Measurements from ENCODE around the gene LTA4H.
A peak's percentile ranks its signal among the peaks of the same experiment; 100 is the strongest.
"Not testable (repeated sequence)": the region's sequence is repeated elsewhere in the genome, so short reads cannot be mapped to it uniquely, and the experiment has no call there.

LTA4H gene

DNA sequence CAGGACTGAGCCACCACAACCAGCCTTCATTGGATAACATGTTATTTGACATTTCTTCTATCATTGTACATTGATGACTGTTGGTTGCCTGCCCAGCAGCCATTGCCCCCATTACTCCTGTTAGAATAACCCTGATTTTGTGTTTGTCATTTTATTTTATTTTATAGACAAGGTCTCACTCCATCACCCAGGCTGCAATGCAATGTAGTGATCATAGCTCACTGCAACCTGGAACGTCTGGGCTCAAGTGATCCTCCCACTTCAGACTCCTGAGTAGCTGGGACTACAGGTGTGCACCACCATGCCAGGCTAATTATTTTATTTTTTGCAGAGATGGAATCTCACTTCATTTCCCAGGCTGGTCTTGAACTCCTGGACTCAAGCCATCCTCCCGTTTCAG is 33.2 kb upstream of the LTA4H start:
- Histone ChIP-seq H3K4me3 (replicated peaks; ENCODE audit: low read depth, low read length) (no peak overlapping the region), H3K27me3 (replicated peaks; ENCODE audit: control insufficient read depth, insufficient read depth, low read length) (no peaks in the 10 kb centered on the region), H3K36me3 (ENCODE audit: control insufficient read depth, insufficient read depth, low read length) (no peaks in the 10 kb centered on the region)
- TF ChIP-seq, protein P1, sequence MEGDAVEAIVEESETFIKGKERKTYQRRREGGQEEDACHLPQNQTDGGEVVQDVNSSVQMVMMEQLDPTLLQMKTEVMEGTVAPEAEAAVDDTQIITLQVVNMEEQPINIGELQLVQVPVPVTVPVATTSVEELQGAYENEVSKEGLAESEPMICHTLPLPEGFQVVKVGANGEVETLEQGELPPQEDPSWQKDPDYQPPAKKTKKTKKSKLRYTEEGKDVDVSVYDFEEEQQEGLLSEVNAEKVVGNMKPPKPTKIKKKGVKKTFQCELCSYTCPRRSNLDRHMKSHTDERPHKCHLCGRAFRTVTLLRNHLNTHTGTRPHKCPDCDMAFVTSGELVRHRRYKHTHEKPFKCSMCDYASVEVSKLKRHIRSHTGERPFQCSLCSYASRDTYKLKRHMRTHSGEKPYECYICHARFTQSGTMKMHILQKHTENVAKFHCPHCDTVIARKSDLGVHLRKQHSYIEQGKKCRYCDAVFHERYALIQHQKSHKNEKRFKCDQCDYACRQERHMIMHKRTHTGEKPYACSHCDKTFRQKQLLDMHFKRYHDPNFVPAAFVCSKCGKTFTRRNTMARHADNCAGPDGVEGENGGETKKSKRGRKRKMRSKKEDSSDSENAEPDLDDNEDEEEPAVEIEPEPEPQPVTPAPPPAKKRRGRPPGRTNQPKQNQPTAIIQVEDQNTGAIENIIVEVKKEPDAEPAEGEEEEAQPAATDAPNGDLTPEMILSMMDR (IDR thresholded peaks at IDR 0.05; ENCODE audit: insufficient read depth, low read length, poor library complexity, severe bottlenecking) = no peak
- DNase-seq (ENCODE audit: extremely low read depth, insufficient read length) = no peak

DNA sequence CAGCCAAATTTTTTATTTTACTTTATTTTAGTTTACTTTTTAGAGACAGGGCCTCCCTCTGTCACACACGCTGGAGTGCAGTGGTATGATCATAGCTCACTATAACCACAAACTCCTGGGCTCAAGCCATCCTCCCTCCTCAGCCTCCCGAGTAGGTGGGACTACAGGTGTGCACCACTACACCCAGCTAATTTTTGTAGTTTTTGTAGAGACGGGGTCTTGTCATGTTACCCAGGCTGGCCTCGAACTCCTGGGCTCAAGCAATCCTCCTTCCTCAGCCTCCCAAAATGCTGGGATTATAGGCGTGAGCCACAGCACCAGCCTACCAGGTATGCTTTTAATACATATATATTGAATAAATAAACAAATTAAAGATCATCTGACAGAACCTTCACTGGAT is 32.7 kb upstream of the LTA4H start:
- H3K27me3 ChIP-seq (replicated peaks; ENCODE audit: control insufficient read depth, insufficient read depth, low read length) = no peaks in the 10 kb centered on the region
- DNase-seq (ENCODE audit: extremely low read depth, insufficient read length) = no peak
- no peaks in the 10 kb centered on the region for H3K36me3 ChIP-seq (ENCODE audit: control insufficient read depth, insufficient read depth, low read length)
- TF ChIP-seq, protein P1 (IDR thresholded peaks at IDR 0.05; ENCODE audit: insufficient read depth, low read length, poor library complexity, severe bottlenecking) = no peak
- no peak overlapping the region for H3K4me3 ChIP-seq (replicated peaks; ENCODE audit: low read depth, low read length)

DNA sequence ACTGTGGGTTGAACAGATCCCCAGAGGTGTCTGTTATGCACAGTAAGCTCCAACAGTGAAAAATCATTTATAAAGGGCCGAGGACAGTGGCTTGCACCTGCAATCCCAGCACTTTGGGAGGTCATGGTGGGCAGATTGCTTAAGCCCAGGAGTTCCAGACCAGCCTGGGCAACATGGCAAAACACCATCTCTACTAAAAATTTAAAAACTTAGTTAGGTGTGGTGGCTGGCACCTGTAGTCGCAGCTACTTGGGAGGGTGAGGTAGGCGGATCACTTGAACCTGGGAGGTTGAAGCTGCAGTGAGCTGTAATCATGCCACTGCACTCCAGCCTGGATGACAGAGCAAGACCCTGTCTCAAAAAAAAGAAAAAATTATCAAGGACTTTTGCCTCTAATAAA is 30.4 kb upstream of the LTA4H start:
- not testable (repeated sequence) for H3K27me3 ChIP-seq (replicated peaks; ENCODE audit: control insufficient read depth, insufficient read depth, low read length); H3K36me3 ChIP-seq (ENCODE audit: control insufficient read depth, insufficient read depth, low read length); DNase-seq (ENCODE audit: extremely low read depth, insufficient read length); H3K4me3 ChIP-seq (replicated peaks; ENCODE audit: low read depth, low read length)

DNA sequence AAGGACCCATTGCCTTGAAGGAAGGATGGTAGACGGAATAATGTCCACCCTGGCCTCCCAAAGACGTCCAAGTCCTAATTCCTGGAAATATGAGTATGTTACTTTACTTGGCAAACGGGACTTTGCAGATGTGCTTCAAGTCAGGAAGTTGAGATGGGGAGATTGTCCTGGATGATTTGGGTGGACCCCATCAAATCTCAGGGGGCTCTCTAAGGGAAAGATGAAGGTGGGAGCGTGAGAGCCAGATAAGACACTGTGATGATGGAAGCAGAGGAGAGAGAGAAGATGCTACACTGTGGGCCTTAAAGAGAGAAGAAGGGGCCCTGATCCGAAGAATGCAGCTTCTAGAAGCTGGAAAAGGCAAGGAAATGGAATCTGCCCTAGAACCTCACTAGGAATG is 29.6 kb upstream of the LTA4H start:
- no peaks in the 10 kb centered on the region for H3K36me3 ChIP-seq (ENCODE audit: control insufficient read depth, insufficient read depth, low read length)
- TF ChIP-seq, protein P1 (IDR thresholded peaks at IDR 0.05; ENCODE audit: insufficient read depth, low read length, poor library complexity, severe bottlenecking) = no peak
- H3K27me3 ChIP-seq (replicated peaks; ENCODE audit: control insufficient read depth, insufficient read depth, low read length) = no peaks in the 10 kb centered on the region
- DNase-seq (ENCODE audit: extremely low read depth, insufficient read length) = no peak
- H3K4me3 ChIP-seq (replicated peaks; ENCODE audit: low read depth, low read length) = no peak overlapping the region

DNA sequence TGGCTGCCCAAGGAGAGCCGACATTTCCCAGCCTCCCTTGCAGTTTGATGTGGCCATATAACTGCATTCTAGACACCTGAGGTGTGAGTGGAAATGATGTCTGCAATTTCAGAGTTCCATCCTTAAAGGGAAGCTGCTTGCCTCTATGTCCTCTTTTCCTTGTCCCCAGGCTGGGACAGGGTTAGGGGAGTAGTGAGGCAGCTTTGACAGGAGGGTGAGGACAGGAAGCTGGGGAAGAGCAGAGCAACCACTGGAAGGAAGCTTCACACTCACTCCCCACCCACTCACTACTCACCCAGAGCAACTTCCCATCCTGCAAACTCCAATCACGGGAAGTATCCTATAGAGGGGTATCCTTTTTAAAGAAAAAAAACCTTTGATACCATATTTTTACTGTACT is 28.9 kb upstream of the LTA4H start:
- TF ChIP-seq, protein P1 (IDR thresholded peaks at IDR 0.05; ENCODE audit: insufficient read depth, low read length, poor library complexity, severe bottlenecking) = no peak
- Histone ChIP-seq H3K27me3 (replicated peaks; ENCODE audit: control insufficient read depth, insufficient read depth, low read length) (no peaks in the 10 kb centered on the region), H3K36me3 (ENCODE audit: control insufficient read depth, insufficient read depth, low read length) (no peaks in the 10 kb centered on the region), H3K4me3 (replicated peaks; ENCODE audit: low read depth, low read length) (no peak overlapping the region)
- no peak for DNase-seq (ENCODE audit: extremely low read depth, insufficient read length)

DNA sequence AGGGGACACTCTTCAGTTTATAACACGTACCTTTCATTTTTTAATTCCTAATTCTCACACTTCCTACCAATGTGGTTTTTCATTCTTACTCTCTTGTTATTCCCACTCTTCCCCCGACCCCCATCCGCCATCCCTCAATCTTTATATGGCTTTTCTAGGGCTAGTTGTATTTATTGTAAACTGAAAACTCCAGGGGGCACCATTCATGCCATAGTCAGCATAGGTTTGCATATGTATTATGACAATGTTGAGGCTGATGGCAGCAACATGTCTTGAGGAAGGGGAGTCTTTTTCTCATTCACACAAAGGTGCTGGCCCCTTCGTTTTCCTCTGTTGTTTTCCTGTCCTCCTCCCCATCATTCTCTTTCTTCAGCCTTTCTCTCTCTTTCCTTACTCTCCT is 27.7 kb upstream of the LTA4H start:
- TF ChIP-seq, protein P1 (IDR thresholded peaks at IDR 0.05; ENCODE audit: insufficient read depth, low read length, poor library complexity, severe bottlenecking) = peak; percentile 36
- DNase-seq (ENCODE audit: extremely low read depth, insufficient read length) = no peak
- no peaks in the 10 kb centered on the region for H3K36me3 ChIP-seq (ENCODE audit: control insufficient read depth, insufficient read depth, low read length)
- H3K27me3 ChIP-seq (replicated peaks; ENCODE audit: control insufficient read depth, insufficient read depth, low read length) = no peaks in the 10 kb centered on the region
- no peak overlapping the region for H3K4me3 ChIP-seq (replicated peaks; ENCODE audit: low read depth, low read length)
